Activated CD8-positive, alpha-beta memory T cell treated with anti-CD3 and anti-CD28 coated beads, Interleukin-2, amount 50 U/mL, for 24 hours (primary cell): ENCODE results near the gene CMTM8.

ENCODE experiments used
- DNase-seq: peaks from one replicate; pipeline ENCODE4 v3.0.0-alpha.2; 2020; ENCODE audit errors: extremely low read depth

The CMTM8 gene

DNA sequence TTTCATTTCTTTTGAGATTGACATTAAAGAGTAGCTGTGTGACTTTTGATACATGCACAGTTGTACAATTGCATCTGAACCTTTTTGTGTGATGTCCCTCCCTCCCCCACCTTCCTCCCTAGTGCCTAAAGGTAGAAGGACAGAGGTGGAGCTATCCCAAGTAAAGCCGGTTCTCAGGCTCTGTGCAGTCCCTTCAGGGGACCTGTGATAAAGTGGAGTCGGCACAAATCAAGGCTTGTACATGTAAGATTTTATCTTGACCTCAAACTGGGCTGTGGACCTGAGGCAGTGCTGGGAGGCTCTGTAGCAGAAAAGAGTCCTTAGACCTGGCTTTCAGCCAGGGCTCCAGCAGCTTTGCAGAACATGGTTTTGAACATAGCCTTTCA is 97.6 kb downstream of the CMTM8 start:
- no peak for DNase-seq

GRCh38 chr3:32337505-32337904 is 99.0 kb downstream of the CMTM8 start:
- DNase-seq, result no peak

DNA sequence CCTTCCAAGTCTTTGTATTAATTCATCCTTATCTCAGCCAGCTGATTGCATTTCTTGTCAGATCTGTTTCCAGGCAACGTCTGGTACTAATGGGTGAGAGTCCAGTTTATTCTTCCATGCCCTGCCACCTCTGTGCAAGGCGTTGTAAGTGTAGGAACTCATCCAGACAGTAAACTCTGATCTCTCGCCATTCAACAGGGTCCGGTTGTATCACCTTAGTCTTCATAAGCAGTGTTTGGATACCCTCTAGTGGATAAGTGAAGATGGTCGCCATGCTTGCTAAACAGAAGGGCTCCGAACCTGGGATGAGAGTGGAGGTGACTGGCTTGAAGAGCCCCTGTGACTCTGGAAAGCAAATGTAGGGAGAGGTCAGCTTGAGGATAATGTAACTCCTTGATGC is 101.6 kb downstream of the CMTM8 start:
- no peak for DNase-seq

- DNase-seq, result no peak
Measured at GRCh38 chr3:32340611-32341365, 102.3 kb downstream of the CMTM8 start.

GRCh38 chr3:32347343-32348125 is 109.1 kb downstream of the CMTM8 start:
- DNase-seq, result no peak

GRCh38 chr3:32349184-32349583 is 110.7 kb downstream of the CMTM8 start:
- no peak for DNase-seq

GRCh38 chr3:32352563-32352962 is 114.1 kb downstream of the CMTM8 start:
- DNase-seq, result no peak

- no peak for DNase-seq
Measured at GRCh38 chr3:32353351-32353750, 114.9 kb downstream of the CMTM8 start.

DNA sequence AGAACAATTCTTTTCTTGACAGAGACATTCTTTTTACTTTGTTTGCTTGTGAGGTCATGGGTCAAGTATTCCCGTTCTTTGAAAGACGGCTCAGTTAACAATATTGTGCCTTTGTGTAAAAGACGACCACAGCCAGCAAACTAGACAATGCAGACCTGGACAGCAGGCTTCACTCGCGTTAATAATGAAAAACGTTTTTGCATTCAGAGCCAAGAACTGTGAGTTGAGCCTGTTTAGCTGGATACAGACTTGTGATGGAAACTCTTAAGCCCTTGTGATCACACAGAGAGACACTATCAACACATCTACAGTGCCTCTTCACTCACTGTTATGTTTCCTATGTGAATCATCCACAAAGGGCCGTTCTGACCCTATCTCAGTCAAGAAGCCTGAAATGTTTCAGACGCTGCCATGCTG is 115.9 kb downstream of the CMTM8 start:
- DNase-seq, result no peak

- no peak for DNase-seq
Measured at GRCh38 chr3:32355751-32356291, 117.3 kb downstream of the CMTM8 start.

GRCh38 chr3:32359766-32360492 is 121.4 kb downstream of the CMTM8 start:
- no peak for DNase-seq

GRCh38 chr3:32360493-32360827 is 122.0 kb downstream of the CMTM8 start:
- no peak for DNase-seq

DNA sequence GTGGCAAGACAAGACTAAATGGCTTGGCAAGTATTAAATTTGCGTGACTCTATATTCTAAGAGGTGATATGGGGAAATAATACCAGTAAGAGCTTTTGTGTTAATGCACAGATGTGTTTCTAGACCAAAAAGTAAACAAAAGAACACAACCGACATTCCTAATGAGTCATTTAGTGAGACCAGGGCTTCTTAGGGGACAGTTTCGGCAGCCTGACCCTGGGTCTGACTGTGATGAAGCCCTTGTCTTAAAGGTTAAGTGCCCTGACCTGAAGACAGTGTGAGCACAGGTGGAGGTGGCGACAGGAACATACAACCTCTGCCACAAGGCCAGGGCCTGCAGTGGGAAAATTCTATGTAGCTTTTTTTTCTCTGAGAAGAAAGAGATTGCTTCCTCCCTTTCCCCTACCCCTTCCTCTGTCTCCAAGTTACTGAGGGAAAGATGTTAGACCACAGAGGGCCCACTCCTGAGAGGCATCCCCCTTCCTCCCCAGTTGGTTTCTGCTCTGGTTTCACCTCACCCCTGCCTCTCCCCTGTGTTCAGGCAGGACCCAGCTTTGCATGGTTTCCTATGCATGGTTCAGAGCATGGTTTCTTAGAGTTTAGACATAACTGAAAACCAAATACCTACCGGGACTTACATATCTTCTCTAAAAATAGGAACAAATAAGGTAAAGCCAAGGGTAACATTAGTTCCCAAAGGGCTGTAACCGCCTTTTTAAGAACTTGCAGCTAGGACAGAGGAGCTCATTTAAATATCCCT is 128.3 kb downstream of the CMTM8 start:
- DNase-seq, result no peak

GRCh38 chr3:32367442-32367841 is 129.0 kb downstream of the CMTM8 start:
- no peak for DNase-seq

GRCh38 chr3:32371461-32372212 is 133.2 kb downstream of the CMTM8 start:
- DNase-seq, result no peak

- no peak for DNase-seq
Measured at GRCh38 chr3:32372213-32372490, 133.7 kb downstream of the CMTM8 start.

DNA sequence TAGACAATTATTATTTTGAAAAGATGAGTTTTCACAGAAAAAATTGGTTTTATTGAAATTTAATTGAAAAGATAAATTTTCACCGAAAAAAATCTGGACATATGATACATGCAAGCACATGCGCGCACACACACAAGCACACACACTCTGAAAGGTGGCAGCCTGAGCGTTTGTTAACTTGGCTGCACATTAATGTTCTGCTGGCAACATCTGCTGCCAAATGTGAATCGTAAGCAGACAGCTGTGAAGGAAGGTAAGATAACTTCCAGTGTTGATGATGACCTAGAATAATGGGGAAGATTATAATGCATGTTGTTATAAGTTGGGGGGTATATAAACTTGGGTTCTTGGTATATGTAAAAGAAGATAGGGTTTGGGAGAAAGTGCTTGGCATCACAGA is 134.8 kb downstream of the CMTM8 start:
- no peak for DNase-seq

DNA sequence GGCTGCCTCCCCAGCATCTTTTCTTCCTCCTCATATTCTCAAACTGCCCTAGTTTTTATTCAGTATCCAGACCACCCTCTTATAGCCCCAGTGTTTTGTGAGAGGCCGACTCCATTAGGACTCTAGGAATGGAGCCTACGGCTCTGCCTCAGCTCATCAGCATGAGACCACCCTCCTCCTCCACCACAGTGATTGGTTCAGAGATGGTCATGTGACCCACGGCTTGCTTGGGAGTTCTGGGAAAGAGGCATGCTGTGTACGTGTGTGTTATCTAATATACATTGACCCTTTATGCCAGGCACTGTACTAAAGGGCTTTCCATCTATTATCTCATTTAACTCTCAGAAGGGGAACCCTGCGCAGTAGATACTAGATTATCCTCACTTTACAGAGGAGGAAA is 135.4 kb downstream of the CMTM8 start:
- no peak for DNase-seq

DNA sequence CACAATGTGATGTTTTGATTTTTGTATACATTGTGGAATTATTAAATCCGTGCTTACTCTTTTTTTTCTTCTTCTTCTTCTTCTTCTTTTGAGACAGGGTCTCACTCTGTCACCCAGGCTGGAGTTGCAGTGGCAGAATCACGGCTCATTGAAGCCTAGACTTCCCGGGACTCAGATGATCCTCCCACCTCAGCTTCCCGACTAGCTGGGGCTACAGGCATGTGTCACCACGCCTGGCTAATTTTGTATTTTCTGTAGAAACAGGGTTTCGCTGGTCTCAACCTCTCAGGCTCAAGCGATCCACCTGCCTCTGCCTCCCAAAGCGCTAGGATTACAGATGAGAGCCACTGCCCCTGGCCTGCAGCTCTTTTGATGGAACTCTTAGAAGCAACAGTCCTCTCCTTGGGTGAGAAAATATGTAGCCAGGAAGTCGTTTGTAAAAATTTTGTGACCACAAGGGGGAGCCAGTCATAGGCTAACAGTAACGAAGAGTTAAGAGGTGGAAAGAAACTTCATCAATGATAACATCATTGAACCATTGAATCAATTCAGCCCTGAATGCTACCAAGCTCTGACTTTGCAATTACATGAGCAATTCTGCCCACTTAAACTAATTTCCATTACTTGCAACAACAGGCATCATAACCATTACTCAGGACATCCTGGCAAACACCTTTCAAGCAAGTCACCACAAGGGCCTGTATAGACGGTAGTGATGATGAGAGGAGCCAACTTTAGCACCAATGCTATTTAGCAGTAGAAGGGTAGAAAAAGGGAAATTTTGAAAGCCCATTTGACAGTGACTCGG is 136.5 kb downstream of the CMTM8 start:
- DNase-seq, result no peak

DNA sequence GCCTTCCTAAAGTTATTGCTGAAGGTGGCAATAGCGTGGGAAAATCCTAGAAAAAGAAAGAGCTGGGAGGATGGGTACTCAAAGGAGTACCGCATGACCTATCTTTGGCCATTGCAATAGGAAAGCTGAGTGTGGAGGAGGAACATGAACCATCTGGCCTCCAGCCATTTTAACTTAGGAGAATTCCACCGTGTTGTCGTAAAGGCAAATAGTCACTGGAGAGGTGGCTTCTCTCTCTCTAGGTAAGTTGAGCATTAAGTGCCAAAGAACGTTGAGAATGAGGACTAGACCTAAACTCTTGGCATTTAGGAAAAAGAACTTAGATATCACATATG is 137.1 kb downstream of the CMTM8 start:
- DNase-seq, result no peak

GRCh38 chr3:32376115-32376514 is 137.6 kb downstream of the CMTM8 start:
- no peak for DNase-seq
